Panc1 (cell line): Measurements from ENCODE around the gene ELP1.

Experiments
- POLR2AphosphoS5 ChIP-seq: IDR thresholded peaks from 2 replicates; pipeline ENCODE4 v1.6.1; 2012; ENCODE audit warnings: mild to moderate bottlenecking, low read depth, low read length, moderate library complexity
- REST ChIP-seq, 2 experiments: IDR thresholded peaks; 2 replicates each; pipeline ENCODE4 v1.6.1; 2011 to 2012; ENCODE audit warnings: low read depth in 2 of 2, control low read depth in 1 of 2, low read length in 1 of 2, mild to moderate bottlenecking in 1 of 2, moderate library complexity in 1 of 2; ENCODE audit not compliant: insufficient read depth in 1 of 2
- TF ChIP-seq, protein P1 (sequence below): fragments of 450-650 bp; IDR thresholded peaks from 2 replicates; pipeline ENCODE4 v1.5.1; 2017; ENCODE audit warnings: mild to moderate bottlenecking

DNA sequence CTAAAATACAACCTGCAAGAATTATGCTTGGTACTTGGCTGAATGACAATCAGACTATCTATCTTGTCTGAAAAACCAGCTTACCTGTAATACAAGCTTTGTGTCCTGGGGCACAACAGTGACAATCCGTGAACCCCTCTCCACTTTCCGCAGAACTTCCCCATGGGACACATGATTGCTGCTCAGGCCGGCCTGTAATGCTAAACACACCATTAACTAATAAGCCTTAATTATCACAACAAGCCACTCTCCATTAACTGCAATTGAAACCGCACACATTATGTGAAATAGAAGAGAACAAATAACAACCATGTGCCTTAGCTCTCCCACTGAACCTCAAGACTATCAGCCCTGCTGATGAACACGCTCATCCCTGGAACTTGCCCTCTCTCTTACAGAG lies 33.7 kb downstream of the ELP1 start:
- TF ChIP-seq, protein P1, sequence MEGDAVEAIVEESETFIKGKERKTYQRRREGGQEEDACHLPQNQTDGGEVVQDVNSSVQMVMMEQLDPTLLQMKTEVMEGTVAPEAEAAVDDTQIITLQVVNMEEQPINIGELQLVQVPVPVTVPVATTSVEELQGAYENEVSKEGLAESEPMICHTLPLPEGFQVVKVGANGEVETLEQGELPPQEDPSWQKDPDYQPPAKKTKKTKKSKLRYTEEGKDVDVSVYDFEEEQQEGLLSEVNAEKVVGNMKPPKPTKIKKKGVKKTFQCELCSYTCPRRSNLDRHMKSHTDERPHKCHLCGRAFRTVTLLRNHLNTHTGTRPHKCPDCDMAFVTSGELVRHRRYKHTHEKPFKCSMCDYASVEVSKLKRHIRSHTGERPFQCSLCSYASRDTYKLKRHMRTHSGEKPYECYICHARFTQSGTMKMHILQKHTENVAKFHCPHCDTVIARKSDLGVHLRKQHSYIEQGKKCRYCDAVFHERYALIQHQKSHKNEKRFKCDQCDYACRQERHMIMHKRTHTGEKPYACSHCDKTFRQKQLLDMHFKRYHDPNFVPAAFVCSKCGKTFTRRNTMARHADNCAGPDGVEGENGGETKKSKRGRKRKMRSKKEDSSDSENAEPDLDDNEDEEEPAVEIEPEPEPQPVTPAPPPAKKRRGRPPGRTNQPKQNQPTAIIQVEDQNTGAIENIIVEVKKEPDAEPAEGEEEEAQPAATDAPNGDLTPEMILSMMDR = no peak
- TF ChIP-seq POLR2AphosphoS5 (no peak), REST (IDR thresholded peaks at IDR 0.05; ENCODE audit: insufficient read depth in 1 of 2, low read depth in 2 of 2, low read length in 1 of 2) (no peak)
